Neural cell (in vitro differentiated cells): ENCODE measurements around the gene GNAQ. TPM values are rescaled to one million over a fixed set of nuclear protein-coding genes. Genes with fewer than 3 reads are reported as not detected.
"Not testable (repeated sequence)": the region's sequence is repeated elsewhere in the genome, so short reads cannot be mapped to it uniquely, and the experiment has no call there.

ENCODE experiments used
- H2AFZ ChIP-seq: fragments of 200-600, 300-800 bp; sonication (generic), shearing (Covaris generic); 2 replicates; pipeline ENCODE4 v1.6.0; 2014; ENCODE audit warnings: low read depth, mild to moderate bottlenecking, antibody characterized with exemption, low read length, moderate library complexity
- H3F3A ChIP-seq: fragments of 200-600 bp; shearing (Covaris generic); 2 replicates; pipeline ENCODE4 v1.6.1; 2016; ENCODE audit warnings: mild to moderate bottlenecking, moderate library complexity, mixed read lengths, antibody characterized with exemption, low read length; ENCODE audit not compliant: insufficient read depth, poor library complexity, severe bottlenecking
- H3K27ac ChIP-seq: fragments of 200-600, 300-800 bp; sonication (generic), shearing (Covaris generic); 2 replicates; pipeline ENCODE4 v1.5.1; 2014; ENCODE audit warnings: mild to moderate bottlenecking, low read length, moderate library complexity
- H3K27me3 ChIP-seq: fragments of 300-800, 200-600 bp; sonication (generic), shearing (Covaris generic); 2 replicates; pipeline ENCODE4 v1.6.0; 2014; ENCODE audit warnings: mild to moderate bottlenecking, low read depth, low read length, moderate library complexity; ENCODE audit not compliant: insufficient read depth
- H3K36me3 ChIP-seq: fragments of 300-800, 200-600 bp; sonication (generic), shearing (Covaris generic); 2 replicates; pipeline ENCODE4 v1.5.1; 2014; ENCODE audit warnings: mild to moderate bottlenecking, antibody characterized with exemption, low read length, moderate library complexity; ENCODE audit not compliant: insufficient read depth
- H3K4me2 ChIP-seq: fragments of 300-800, 200-600 bp; sonication (generic), shearing (Covaris generic); 2 replicates; pipeline ENCODE4 v1.6.0; 2014; ENCODE audit warnings: mild to moderate bottlenecking, low read length
- H3K4me3 ChIP-seq: fragments of 300-800, 200-600 bp; sonication (generic), shearing (Covaris generic); 2 replicates; pipeline ENCODE4 v1.5.1; 2014; ENCODE audit warnings: mild to moderate bottlenecking, low read length, moderate library complexity
- H3K79me2 ChIP-seq: fragments of 200-600 bp; shearing (Covaris generic); replicated peaks from 2 replicates; pipeline ENCODE4 v1.6.0; 2014; ENCODE audit warnings: mild to moderate bottlenecking, low read length, moderate library complexity; ENCODE audit not compliant: insufficient read depth
- H3K9ac ChIP-seq: fragments of 300-800, 200-600 bp; sonication (generic), shearing (Covaris generic); 2 replicates; pipeline ENCODE4 v1.6.1; 2016; ENCODE audit warnings: mild to moderate bottlenecking, low read length, mixed read lengths
- H3K9me2 ChIP-seq: fragments of 200-600 bp; shearing (Covaris generic); 2 replicates; pipeline ENCODE4 v1.6.1; 2016; ENCODE audit warnings: mild to moderate bottlenecking, low read length, mixed read lengths; ENCODE audit not compliant: insufficient read depth
- H3K9me3 ChIP-seq: fragments of 200-600, 300-800 bp; sonication (generic), shearing (Covaris generic); 2 replicates; pipeline ENCODE4 v1.6.1; 2016; ENCODE audit warnings: mild to moderate bottlenecking, mixed run types, low read length, moderate library complexity, mixed read lengths
- H4K20me1 ChIP-seq: fragments of 200-600 bp; shearing (Covaris generic); 2 replicates; pipeline ENCODE4 v1.6.1; 2016; ENCODE audit warnings: mild to moderate bottlenecking, mixed run types; ENCODE audit not compliant: insufficient read depth
- EP300 ChIP-seq: fragments of 450-650 bp; conservative IDR thresholded peaks from 2 replicates; pipeline ENCODE4 v1.6.1; 2014; ENCODE audit warnings: antibody characterized with exemption, mild to moderate bottlenecking, moderate library complexity; ENCODE audit not compliant: poor library complexity, severe bottlenecking
- EZH2 ChIP-seq: fragments of 200-600, 300-800 bp; shearing (Covaris generic), sonication (generic); IDR thresholded peaks from 2 replicates; pipeline ENCODE4 v1.6.1; 2014; ENCODE audit warnings: antibody characterized with exemption, low read length, borderline replicate concordance, mild to moderate bottlenecking; ENCODE audit not compliant: insufficient read depth, poor library complexity, severe bottlenecking
- MXI1 ChIP-seq: fragments of 450-650 bp; conservative IDR thresholded peaks from 2 replicates; pipeline ENCODE4 v1.6.1; 2014; ENCODE audit warnings: antibody characterized with exemption, mild to moderate bottlenecking; ENCODE audit not compliant: poor library complexity, severe bottlenecking
- POLR2AphosphoS5 ChIP-seq: IDR thresholded peaks from 2 replicates; pipeline ENCODE4 v1.6.1; 2012
- RAD21 ChIP-seq: fragments of 450-650 bp; conservative IDR thresholded peaks from 2 replicates; pipeline ENCODE4 v1.6.1; 2014; ENCODE audit warnings: antibody characterized with exemption, mild to moderate bottlenecking, moderate library complexity
- SMC3 ChIP-seq: fragments of 450-650 bp; conservative IDR thresholded peaks from 2 replicates; pipeline ENCODE4 v1.6.1; 2014; ENCODE audit warnings: antibody characterized with exemption, mild to moderate bottlenecking, moderate library complexity; ENCODE audit not compliant: poor library complexity
- TAF1 ChIP-seq: IDR thresholded peaks from 2 replicates; pipeline ENCODE4 v1.6.1; 2012; ENCODE audit warnings: low read depth
- polyA plus RNA-seq: library from polyadenylated mRNA; depleted of rRNA; stranded (reverse); fragments of >200 nt; gene quantifications from 2 replicates; pipeline ENCODE4 v1.2.3, GENCODE V29; 2014
- TF ChIP-seq, protein P1 (sequence below): IDR thresholded peaks from 2 replicates; pipeline ENCODE4 v1.6.1; 2012; ENCODE audit warnings: borderline replicate concordance
- TF ChIP-seq, protein P2 (sequence below): fragments of 450-650 bp; IDR thresholded peaks from 2 replicates; pipeline ENCODE4 v1.5.1; 2014; ENCODE audit warnings: antibody characterized with exemption, mild to moderate bottlenecking, moderate library complexity; ENCODE audit not compliant: poor library complexity, severe bottlenecking

The GNAQ gene
- polyA plus RNA-seq, 1 donor from 2014 or later = 86.7 TPM

DNA sequence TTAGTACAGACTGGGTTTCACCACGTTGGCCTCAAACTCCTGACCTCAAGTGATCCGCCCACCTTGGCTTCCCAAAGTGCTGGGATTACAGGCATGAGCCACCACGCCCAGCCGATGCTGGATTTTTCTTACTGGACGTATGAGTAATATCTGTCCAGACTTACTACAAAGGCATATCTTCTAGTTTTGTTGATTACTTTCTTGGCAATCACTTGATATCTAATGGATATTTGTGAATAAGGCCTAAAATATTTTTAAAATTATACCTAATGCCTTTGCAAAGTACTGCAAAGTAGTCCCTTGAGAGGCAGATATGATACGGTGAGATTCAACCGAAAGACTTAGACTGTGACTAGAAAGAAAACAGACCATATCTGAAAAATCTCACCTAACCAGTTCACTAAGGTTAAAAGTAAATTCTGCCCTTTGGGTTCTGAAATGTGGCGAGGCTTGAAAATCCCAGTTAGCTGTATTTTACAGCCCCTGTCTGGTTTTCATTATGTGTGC lies 152.1 kb downstream of the GNAQ start:
- H4K20me1 ChIP-seq = no peaks in the 10 kb centered on the region
- no peaks in the 10 kb centered on the region for H3K27me3 ChIP-seq

DNA sequence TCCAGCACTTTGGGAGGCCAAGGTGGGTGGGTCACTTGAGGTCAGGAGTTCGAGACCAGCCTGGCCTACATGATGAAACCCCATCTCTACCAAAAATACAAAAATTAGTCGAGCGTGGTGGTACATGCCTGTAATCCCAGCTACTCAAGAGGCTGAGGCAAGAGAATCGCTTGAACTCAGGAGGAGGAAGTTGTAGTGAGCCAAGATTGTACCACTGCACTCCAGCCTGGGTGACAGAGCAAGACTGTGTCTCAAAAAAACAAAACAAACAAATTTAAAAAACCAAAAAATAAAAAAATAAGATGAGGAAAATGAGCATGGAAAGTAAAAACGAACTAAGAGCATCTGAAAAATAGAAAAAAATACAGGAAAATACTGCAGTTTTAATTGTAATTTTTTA lies 152.8 kb downstream of the GNAQ start:
- H3K36me3 ChIP-seq, H3K4me3 ChIP-seq, H4K20me1 ChIP-seq, H3K27ac ChIP-seq, H3K9me3 ChIP-seq, H3K4me2 ChIP-seq, H3K27me3 ChIP-seq, H3K9me2 ChIP-seq, H3F3A ChIP-seq, H3K9ac ChIP-seq, H2AFZ ChIP-seq: not testable (repeated sequence)
- H3K79me2 ChIP-seq = peaks cover 11% of the 10 kb centered on the region

More for the DNA sequence above, 152.1 kb downstream of the GNAQ start:
- H3K9ac ChIP-seq = no peak overlapping the region
- H3K36me3 ChIP-seq = no peaks in the 10 kb centered on the region
- H2AFZ ChIP-seq = no peak overlapping the region
- no peaks in the 10 kb centered on the region for H3K9me2 ChIP-seq
- no peaks in the 10 kb centered on the region for H3K9me3 ChIP-seq
- no peak overlapping the region for H3K27ac ChIP-seq
- TF ChIP-seq POLR2AphosphoS5 (no peak), TAF1 (no peak), EZH2 (no peak), SMC3 (no peak), MXI1 (no peak), RAD21 (no peak), EP300 (no peak)
- TF ChIP-seq, protein P1, sequence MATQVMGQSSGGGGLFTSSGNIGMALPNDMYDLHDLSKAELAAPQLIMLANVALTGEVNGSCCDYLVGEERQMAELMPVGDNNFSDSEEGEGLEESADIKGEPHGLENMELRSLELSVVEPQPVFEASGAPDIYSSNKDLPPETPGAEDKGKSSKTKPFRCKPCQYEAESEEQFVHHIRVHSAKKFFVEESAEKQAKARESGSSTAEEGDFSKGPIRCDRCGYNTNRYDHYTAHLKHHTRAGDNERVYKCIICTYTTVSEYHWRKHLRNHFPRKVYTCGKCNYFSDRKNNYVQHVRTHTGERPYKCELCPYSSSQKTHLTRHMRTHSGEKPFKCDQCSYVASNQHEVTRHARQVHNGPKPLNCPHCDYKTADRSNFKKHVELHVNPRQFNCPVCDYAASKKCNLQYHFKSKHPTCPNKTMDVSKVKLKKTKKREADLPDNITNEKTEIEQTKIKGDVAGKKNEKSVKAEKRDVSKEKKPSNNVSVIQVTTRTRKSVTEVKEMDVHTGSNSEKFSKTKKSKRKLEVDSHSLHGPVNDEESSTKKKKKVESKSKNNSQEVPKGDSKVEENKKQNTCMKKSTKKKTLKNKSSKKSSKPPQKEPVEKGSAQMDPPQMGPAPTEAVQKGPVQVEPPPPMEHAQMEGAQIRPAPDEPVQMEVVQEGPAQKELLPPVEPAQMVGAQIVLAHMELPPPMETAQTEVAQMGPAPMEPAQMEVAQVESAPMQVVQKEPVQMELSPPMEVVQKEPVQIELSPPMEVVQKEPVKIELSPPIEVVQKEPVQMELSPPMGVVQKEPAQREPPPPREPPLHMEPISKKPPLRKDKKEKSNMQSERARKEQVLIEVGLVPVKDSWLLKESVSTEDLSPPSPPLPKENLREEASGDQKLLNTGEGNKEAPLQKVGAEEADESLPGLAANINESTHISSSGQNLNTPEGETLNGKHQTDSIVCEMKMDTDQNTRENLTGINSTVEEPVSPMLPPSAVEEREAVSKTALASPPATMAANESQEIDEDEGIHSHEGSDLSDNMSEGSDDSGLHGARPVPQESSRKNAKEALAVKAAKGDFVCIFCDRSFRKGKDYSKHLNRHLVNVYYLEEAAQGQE = no peak
- TF ChIP-seq, protein P2, sequence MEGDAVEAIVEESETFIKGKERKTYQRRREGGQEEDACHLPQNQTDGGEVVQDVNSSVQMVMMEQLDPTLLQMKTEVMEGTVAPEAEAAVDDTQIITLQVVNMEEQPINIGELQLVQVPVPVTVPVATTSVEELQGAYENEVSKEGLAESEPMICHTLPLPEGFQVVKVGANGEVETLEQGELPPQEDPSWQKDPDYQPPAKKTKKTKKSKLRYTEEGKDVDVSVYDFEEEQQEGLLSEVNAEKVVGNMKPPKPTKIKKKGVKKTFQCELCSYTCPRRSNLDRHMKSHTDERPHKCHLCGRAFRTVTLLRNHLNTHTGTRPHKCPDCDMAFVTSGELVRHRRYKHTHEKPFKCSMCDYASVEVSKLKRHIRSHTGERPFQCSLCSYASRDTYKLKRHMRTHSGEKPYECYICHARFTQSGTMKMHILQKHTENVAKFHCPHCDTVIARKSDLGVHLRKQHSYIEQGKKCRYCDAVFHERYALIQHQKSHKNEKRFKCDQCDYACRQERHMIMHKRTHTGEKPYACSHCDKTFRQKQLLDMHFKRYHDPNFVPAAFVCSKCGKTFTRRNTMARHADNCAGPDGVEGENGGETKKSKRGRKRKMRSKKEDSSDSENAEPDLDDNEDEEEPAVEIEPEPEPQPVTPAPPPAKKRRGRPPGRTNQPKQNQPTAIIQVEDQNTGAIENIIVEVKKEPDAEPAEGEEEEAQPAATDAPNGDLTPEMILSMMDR = no peak
- no peak overlapping the region for H3K4me2 ChIP-seq
- peaks cover 16% of the 10 kb centered on the region for H3K79me2 ChIP-seq
- H3K4me3 ChIP-seq = no peak overlapping the region
- H3F3A ChIP-seq = no peaks in the 10 kb centered on the region

DNA sequence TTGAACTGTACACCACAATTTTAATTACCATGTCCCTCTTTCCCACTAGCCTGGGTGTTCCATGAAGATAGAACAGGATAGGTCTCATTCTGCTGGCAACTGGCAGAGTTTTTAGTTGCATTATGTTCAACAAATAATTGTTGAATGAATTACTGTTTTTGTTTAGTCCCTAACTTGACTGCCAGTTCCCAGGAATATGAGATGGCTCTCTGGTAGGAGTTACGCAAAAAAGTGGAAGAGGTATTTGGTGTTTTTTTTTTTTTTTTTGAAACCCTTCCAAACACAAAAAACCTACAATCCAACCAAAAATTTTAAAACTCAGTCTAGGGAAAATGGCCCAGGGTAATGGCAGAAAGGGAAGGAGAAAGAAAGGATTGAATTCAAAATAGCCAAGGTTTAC lies 153.6 kb downstream of the GNAQ start:
- Histone ChIP-seq H3K27me3 (no peaks in the 10 kb centered on the region), H4K20me1 (no peaks in the 10 kb centered on the region), H3K36me3 (no peaks in the 10 kb centered on the region), H3K4me3 (no peak overlapping the region), H3K79me2 (peaks cover 11% of the 10 kb centered on the region), H3F3A (no peaks in the 10 kb centered on the region), H3K27ac (no peak overlapping the region), H3K9ac (no peak overlapping the region), H3K9me2 (no peaks in the 10 kb centered on the region), H3K9me3 (no peaks in the 10 kb centered on the region), H2AFZ (no peak overlapping the region), H3K4me2 (no peak overlapping the region)
- TF ChIP-seq, protein P1 = no peak
- no peak for TF ChIP-seq EP300
- TF ChIP-seq TAF1 = no peak
- no peak for TF ChIP-seq RAD21
- TF ChIP-seq, protein P2 = no peak
- no peak for TF ChIP-seq POLR2AphosphoS5
- no peak for TF ChIP-seq MXI1
- no peak for TF ChIP-seq EZH2
- TF ChIP-seq SMC3 = no peak
